NCI-H748 (cell line): ENCODE results near the gene KCNK16.

Experiments
- DNase-seq: peaks from one replicate; lab custom pipeline; 2025; ENCODE audit not compliant: unreplicated experiment; lab: John Stamatoyannopoulos, UW

The KCNK16 gene

DNA sequence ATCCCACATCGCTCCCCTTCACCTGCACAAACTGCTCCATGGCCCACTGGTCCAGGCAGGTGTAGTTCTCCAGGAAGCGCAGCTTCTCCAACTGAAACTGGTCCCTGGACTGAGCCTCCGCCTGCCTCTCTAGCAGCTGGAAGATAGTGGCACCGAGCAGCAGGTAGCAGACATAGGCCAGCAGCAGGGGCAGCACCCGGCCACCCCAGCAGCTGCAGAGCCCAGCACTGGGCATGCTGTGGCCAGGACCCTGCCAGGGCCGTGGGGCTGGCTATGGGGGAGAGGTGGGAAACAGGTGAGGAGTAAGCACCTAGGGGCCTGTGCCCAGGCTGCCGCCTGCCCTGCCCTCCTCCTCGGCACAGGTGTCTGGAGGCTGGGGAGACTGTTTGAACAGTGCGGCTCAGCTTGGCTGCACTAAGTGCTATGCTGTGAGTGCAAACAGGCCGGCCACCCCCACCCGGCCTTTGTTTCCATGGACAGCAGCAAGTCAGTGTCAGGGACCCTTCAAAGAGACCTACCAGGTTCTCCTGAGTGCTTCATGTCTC lies at the start of gene KCNK16:
Gene KCNK16 (minus strand): TSS at position 397 of the 545 bp plus-strand sequence. CDS start 162 bp downstream, at position 235.
- DNase-seq, result peak; percentile 65

DNA sequence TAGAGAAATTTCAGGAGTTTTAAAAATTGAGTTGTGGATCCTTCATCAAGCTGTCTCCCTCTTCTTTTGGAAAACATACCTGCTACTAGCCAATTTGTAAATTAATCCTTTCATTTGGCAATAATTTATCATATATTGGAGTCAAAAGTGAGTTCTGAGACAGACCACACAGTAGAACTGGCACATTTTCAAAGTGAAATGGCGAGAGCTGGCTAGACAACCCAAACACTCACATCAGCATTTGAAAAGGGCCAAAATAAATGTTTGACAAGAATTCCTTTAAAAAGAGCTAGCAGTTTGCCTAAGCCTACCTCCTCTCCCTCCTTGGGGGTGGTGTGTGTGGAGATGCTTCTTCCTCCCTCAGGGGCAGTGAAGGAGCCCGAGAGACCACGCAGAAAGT lies 47.9 kb upstream of the KCNK16 start:
- no peak for DNase-seq

DNA sequence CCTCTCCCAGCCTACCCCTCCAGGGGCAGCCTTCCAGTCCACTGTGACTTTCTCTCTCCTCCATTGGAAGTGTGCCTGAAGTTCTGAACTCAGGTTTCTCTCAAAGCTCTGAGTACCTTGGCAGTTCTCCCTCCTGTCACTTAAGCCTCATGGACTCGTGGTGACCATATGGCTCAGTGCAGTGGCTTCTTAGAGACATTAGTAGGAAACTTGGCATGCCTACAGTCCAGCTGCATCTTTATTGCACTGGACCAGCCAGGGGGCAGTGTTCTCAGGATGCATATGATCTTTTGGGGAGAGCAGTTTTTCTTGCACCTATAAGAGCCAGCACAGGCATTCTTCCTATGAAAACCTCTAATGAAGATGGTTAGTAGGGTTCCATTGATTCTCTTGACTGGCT lies 47.5 kb upstream of the KCNK16 start:
- no peak for DNase-seq

DNA sequence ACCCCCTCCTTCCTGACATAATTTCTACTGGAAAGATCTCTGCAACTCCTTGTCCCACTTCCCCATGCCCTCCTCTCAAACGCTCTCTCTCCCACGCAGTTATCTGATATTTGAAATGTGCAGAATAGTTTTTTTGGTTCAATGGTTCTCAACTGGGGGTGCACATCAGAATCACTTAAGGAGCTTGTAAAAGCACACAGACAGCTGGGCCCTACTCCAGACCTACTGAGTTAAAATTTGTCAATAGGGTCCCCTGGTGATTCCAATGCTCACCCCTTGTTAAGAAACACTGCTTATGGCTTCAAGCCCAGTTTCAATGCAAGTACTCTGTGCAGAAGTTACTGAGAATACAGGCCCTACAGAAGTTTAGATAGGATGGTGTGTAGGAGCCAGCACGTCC lies 45.2 kb upstream of the KCNK16 start:
- no peak for DNase-seq

DNA sequence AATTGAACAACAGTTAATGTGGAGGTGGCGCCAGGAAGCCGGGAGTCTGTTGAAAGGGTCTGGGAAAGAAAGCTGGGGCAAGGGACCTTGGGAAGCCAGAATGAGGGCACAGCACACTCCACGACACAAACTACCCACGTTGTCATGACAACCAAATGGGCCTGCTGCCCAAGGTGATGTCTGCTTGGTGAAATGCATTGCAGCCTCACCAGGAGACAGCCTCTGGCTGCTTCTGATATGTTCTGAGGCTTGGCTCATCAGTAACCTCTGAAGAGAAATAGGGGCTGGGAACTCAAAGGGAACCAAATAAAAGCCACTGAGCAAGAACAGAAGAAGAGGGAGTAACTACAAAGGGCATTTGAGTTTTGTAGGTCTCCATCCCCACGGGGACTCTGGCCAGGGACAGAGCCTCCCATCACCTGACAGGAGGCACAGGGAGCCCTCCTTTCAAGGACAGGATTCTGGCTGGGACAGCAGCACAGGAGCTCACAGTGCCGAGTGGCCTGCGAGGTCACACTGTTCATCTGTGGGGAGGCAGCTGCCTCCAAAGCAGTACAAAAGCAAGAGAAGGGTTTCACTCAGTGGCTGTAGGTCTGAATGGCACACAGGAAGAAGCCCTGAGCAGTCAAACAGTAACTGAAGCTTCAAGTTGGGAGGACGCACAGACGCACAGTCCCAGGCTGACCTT lies 44.6 kb upstream of the KCNK16 start:
- DNase-seq, result peak; percentile 68

DNA sequence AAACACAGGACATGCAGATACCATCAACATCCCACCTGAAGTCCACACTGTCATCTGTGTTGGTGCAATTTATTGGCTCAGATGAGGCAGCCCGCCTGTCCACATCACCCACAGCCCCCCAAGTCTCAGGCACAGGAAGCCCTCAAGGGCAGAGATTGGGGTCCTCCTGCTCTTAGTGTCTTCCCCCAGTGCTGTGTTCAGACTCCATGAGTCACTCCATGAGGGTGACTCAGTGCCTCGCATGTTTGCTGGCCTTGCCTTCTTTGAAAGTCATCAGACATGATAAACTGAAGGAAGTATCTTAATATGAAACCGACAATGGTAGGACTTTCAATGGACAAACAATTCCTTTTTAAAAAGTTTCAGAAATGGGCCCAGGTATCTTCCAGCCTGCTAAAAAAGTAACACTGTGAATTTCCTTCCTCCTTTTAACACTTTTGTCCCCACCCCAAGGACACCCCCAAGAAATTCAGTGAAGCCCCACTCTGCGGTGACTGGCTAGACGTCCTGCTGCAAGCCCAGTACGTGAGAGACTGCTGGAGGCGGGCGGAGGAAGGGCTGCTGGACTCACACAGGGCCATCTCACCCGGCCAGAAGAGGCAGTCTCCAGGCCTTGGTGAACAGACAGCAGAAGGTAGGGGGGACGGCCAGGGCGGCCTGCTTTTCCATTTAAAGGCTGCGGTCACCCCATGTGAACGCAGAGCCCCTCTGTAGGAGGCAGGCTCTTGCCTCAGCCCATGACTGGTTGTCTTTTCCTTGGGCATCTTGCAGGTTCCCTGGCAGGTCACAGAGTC lies 43.0 kb upstream of the KCNK16 start:
- no peak for DNase-seq

DNA sequence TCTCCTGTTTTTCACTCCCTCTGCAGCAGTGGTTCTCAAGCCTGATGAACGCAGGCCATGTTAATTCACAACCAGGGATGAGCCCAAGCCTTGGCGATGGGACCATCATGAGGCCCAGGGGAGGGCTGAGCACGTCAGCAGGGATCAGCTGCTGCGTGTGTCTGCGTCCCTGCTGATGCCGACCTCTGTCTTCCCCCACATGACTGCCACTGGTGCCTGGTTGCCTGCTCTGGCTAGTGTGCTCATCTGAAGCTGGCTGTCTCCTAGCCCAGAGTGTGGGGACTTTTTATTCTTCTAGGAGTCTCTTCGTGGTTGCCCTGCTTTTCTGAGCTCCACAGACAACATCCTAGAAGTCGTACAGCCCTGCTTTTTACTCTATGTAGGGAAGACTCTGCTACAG lies 40.8 kb upstream of the KCNK16 start:
- no peak for DNase-seq

DNA sequence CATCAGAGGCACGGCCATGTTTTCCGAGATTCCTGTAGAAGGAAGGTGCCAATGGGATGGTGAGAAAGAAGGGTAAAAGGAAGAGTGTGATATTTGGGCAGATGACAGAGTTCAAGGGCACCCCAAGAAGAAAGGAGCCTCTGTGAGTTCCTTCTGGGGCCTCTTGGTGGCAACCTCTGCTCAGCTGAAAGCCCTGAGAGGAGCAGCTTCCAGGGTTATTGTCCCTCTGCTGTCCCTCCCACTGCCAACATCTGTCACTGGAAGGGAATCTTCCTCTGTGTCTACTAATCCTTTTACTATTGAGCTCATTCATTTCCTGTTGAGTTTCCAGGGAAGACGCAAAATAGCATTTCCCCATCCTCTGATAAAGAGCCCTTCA lies 40.0 kb upstream of the KCNK16 start:
- peak; percentile 53 for DNase-seq

DNA sequence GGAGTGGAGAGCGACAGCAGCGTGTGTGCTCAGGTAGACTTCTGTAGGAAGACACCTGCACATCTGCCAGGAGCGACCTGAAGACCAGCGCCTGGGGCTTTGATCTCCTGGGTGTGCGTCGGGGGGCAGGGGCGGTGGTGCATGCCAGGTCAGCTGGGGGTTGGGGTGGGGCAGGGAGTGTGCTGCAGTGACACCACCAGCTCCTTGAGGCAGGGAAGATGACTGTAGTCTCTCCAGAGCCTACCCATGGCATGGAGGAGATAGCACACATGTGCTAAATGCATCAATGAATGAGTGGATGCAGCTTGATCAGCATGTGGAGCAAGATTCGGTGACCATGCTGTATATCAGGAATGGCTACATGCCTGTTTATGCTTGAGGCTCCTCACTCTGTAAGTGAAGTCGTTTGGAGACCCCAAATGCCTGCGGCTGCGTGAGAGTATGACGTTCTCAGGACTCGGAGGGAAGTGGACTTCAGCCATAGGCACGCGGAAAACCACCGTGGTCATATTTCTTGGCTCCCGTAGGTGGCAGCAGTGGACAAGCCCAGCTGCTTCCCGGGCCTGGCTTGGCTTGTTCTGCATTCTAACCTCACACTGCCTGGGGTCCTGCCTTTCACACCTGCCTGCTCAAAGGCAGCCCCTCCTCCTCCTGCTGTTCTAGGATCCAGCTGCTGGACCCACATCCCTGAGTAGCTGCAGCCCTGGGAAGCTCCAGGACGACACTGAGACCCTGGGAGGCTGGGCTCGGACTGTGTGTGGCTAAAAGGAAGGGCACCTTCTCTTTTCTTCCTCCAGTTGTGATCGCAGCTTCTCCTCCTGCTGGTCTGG lies 39.4 kb upstream of the KCNK16 start:
- peak; percentile 82 for DNase-seq

DNA sequence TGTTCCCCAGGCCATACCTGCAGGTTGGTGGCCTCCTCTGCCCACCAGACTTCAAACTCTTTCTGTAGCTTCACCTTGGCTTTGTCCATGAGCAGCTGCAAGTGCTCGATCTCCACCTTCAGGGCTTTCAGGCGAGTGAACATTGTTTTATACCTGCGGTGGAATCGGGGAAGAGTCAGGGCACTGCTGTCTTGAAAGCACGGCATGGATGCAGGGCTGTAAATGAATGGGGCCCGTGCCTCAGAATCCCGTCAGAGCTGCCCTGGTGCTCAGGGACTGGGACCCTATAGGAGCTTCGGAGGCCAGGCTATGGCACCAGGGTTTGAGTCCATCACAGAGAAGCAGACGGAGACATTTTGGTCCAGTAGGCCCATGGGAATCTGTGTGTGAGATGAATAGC lies 37.9 kb upstream of the KCNK16 start:
- no peak for DNase-seq

DNA sequence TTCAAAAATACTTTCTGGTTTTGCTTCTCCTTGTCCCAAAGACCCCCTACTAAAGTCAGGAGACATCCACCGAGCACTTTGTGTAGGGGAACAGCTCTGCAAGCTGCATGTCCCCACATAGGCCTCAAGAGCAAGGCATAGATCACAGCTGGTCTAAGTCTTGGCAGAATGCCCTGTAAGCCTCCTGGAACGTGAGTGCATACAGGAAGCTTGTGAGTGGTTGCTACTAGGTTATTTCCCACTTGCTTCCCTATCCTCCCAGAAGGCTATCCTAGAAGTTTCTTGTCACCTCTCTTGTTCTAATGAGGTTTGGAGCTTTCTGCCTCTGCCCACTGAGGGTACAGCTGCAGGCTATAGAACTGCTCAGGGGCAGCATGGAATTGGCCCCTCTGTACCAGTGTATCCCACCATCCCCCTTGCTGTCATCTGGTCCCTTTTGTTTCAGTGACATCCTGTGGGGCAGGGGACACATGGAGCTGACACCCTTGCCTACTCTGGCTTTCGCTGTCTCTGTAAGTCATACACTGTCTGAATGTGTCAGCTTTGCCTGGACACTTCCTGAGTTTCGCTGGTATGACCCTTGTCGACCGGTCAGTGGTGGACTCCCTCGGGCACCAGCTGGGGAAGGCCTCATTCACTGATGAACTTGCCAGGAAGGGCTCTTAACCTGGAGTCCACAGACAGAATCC lies 35.6 kb upstream of the KCNK16 start:
- peak; percentile 56 for DNase-seq

DNA sequence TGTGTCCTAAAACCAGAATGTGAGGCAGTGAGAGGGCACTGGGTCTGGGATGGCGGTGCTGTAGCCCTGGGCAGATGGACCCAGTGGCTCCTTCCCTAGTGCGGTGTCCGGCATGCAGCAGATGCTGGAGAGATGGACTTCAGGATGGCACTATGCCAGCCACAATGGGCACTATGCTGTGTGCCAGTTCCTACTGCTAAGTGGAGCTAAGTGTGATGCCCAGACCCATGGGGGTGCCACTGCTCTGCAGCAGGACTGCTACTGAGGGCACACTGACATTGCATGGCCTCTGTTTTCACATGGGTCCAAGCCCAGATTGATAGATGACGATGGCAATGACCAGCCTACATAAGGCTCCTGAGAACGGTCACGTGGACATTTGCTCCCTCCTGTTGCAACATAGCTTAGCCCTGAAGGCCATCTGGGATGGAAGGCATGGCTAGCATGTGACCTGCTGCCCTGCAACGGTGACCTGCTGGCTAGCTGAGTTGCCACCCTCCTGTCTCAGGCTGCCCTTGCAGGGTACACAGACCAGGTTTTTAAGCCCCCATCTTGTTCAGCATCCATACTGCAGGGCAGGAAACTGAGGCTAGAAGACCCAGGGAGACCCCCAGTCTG lies 31.3 kb upstream of the KCNK16 start:
- DNase-seq, result no peak

DNA sequence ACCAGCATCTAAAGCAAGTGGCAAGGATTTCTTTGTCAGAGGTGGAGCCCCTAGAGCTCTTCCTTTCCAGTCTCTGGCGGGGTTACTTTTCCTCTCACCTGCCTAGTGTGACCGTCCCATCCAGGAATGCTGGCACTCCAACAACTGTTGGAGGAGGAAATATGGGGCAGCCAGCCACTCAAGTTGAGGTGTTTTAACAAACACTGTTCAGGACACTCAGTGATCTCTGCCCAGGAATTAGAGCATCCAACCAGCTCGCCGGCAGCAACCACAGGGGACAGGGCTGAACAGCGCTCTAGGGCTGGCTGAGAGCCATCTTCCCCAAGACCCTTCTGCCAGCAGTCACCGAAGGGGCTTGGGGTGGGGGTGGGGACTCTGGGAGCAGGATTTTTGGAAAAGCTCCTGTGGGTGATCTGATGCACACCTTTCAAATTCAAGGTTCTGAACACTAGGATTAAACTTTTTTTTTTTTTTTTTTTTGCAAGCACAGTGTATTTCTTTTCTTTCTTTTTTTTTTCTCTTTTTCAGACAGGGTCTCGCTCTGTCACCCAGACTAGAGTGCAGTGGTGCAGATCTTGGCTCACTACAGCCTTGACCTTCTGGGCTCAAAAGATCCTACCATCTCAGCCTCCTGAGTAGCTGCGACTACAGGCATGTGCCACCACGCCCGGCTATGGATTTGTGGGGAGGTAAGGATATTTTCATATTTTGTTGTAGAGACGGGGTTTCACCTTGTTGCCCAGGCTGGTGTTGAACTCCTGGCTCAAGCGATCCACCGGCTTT lies 28.4 kb upstream of the KCNK16 start:
- no peak for DNase-seq

DNA sequence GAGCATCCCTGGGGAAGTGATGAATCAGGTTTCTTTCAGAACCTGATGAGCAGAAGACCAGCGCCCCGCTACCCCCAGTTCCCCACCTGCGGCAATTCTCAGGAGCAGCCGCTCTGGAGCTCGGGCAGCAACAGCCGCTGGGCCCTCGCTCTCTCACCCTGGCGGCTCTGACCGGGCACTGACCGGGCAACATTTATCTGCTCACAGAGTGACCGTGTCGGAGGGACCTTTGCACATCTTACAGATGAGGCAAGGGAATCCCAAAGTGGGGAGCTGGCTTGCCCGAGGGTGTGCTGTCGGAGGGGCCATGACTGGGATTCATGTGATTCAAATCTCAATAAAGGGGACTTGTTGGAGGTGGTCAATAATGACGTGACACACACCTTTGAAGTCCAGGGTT lies 26.2 kb upstream of the KCNK16 start:
- no peak for DNase-seq

DNA sequence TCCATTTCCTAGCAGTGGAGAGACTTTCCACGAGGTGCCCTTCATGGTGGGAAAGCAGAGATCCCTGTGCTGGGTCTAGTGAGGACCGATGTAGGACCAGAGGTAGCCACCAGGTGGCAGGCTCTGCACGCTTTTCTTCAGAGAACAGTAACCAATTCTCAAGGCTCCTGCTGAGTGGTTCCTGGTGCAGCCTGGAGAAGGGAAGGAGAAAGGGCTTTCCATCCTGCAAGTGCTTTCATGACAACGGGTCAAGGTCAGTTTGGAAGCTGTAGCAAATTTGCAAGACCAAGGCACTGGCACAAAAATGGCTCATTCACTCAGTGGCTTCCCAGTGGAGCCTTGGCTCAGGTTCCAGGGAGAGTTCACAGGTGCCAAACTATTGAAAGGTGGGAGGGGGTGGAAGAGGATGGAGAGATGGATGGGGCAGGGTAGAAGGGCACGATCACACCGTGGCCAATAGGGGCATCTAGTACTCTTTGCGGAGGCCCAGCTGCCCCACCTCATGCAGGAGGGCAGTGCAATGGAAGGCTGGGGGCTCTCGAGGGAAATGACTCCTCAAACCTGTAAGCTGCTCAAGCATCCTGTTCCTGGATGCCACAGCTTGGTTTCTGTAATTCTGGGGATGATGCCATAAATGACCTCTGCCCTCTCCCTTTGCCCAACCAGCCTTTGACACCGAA lies 25.5 kb upstream of the KCNK16 start:
- peak; percentile 72 for DNase-seq

DNA sequence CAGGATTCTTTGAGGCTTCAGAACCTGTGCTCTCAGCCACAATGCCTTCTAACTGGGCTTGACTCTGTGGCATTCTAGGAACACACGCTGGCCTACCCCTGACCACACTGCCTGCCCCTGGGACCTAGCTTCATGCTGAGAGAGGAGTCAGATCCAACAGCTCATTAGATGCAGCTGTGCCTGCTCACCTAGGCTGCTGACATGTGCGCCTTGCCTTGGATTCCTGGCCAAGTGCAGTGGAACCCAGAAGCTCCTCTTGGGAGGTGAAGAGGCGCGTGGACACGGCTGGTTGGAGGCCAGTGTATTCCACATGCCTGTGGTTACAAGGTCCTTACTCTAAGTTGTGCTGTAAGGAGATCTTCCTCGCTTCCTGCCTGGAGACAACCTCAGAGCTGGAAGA lies 24.7 kb upstream of the KCNK16 start:
- no peak for DNase-seq

DNA sequence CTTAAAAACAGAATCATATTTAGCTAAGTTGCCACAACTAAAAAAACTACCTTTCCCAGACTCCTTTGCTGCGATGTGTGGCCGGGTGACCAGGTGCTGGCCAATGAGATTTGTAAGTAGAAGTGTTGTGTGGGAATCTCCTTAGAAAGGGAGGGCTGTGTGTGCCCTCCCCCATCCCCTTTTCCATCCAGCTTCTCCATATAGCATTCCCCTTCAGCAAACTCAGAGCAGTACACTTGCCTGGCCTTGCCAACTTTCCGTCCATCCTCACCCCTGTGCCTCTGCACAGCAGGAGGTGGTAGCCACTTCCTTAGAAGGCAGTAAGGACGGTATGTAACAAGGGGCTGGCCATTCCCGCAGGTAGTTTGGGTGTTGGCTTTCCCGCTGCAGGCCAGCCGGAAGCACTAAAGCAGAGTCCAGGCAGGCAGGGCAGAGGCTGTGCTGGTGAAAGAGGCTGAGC lies 22.3 kb upstream of the KCNK16 start:
- no peak for DNase-seq

DNA sequence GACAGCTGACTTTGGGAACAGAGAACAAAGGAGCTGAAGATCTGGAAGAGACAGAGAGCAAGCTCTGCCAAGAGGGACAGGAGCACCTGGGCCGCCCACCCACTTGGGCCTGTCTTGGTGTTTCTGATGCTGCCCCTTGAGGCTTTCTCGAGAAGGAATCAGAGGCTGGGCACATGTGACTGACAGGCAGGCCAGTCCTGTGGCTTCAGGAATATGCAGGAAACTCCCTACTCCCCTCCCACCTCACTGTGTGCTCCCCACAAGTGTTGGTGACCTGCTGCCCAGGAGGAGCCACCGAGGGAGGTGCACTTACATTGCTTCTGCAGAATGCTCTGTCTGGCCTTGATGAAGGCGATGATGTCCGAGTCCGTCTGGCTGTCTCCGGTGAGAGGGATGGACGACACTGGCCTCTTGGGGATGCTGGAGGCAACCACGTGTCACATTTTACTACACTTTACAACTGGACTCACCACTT lies 20.9 kb upstream of the KCNK16 start:
- DNase-seq, result no peak
